GM10266 (cell line): ENCODE results near the gene DEFB121.

Experiments used
- DNase-seq: peaks from one replicate; pipeline ENCODE4 v3.0.0; 2012; ENCODE audit errors: extremely low spot score
- CTCF ChIP-seq: IDR thresholded peaks from 2 replicates; pipeline ENCODE4 v1.5.1; 2012; ENCODE audit warnings: mild to moderate bottlenecking, low read depth; ENCODE audit not compliant: control insufficient read depth, insufficient read depth; ENCODE audit errors: missing control alignments

DEFB121 gene

GRCh38 chr20:31355981-31356380 is 50.0 kb downstream of the DEFB121 start:
- DNase-seq = no peak
- no peak for TF ChIP-seq CTCF
